ENCODE data around the gene CLMN. TPM values are rescaled to one million over a fixed set of nuclear protein-coding genes. Genes with fewer than 3 reads are reported as not detected.
A peak's percentile ranks its signal among the peaks of the same experiment; 100 is the strongest.
"Not testable (repeated sequence)": the region's sequence is repeated elsewhere in the genome, so short reads cannot be mapped to it uniquely, and the experiment has no call there.

Gene CLMN
- total and polyA plus RNA-seq, 8 donors, result 17.4 to 78.1 (median 59.8) TPM

DNA sequence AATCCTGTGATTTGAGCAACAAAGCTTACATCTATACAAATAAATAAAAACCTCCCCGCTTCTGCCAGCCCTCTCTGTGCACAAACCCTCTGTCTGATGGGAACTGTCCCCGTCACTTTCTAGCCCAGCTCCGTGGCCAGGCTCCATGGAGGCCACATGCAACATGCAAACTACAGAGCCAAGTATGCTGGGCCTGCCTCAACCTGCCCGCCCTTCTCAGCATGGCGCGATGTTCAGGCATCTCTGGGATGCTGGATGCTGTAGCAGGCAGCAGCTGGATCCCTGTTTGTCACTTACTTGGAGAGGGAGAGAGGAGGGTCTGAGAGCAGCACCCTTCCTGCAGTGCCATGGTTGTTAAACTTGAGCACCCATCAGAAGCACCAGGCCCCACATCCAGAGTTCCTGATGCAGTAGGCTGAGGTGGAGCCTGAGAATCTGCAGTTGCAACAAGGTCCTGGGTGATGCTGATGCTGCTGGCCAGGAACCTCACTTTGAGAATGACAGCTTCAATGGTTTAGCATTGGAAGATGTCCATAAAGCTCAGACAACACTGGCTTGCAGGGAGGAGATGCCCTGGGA lies 32.4 kb downstream of the CLMN start:
- Histone ChIP-seq H3K4me1 (peaks cover 18 to 20% (median 19%) of the 10 kb centered on the region in 3 donors), H3K4me3 (no peak overlapping the region), H3K27ac (no peak overlapping the region), H3K27me3 (no peaks in the 10 kb centered on the region), H3K36me3 (no peaks in the 10 kb centered on the region), H3K9me3 (no peaks in the 10 kb centered on the region)
- DNase-seq, result no peak
- 95 to 97% methylated on average over 6 of the region's 6 CpGs for WGBS, 2 donors
- ATAC-seq, result no peak
- TF ChIP-seq, protein P1, sequence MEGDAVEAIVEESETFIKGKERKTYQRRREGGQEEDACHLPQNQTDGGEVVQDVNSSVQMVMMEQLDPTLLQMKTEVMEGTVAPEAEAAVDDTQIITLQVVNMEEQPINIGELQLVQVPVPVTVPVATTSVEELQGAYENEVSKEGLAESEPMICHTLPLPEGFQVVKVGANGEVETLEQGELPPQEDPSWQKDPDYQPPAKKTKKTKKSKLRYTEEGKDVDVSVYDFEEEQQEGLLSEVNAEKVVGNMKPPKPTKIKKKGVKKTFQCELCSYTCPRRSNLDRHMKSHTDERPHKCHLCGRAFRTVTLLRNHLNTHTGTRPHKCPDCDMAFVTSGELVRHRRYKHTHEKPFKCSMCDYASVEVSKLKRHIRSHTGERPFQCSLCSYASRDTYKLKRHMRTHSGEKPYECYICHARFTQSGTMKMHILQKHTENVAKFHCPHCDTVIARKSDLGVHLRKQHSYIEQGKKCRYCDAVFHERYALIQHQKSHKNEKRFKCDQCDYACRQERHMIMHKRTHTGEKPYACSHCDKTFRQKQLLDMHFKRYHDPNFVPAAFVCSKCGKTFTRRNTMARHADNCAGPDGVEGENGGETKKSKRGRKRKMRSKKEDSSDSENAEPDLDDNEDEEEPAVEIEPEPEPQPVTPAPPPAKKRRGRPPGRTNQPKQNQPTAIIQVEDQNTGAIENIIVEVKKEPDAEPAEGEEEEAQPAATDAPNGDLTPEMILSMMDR (IDR thresholded peaks at IDR 0.05), result no peak
- intact Hi-C loops (cut with DNase I), result no loop called here
- no peak for FAIRE-seq

DNA sequence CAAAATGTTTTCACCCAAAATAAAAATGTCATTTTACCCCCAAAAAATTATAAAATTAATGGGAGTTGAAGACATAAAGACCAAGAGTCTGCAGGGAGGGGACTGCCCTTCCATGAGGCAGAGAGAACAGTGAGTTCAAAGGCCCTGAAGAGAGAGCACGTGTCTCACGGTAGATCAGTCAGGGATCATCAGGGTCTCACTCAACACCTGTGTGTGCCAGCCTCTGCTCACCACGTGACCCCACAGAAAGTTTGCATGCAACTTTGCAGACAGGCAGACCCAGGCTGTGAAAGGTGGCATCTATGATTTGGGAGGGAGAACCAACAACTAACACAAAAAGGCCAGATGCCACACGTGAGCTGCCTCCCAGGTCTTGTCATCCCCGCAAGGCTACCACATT lies 33.1 kb downstream of the CLMN start:
- no peak overlapping the region for H3K27ac ChIP-seq
- WGBS, 2 donors, result 82 to 87% methylated on average over 5 of the region's 5 CpGs
- intact Hi-C loops (cut with DNase I), result no loop called here
- no peaks in the 10 kb centered on the region for H3K36me3 ChIP-seq
- H3K27me3 ChIP-seq, result no peaks in the 10 kb centered on the region
- peaks cover 15 to 19% (median 17%) of the 10 kb centered on the region in 3 donors for H3K4me1 ChIP-seq
- no peak overlapping the region for H3K4me3 ChIP-seq
- no peak for DNase-seq
- no peak for ATAC-seq
- no peak for FAIRE-seq
- no peaks in the 10 kb centered on the region for H3K9me3 ChIP-seq
- TF ChIP-seq, protein P1 (IDR thresholded peaks at IDR 0.05), result no peak

DNA sequence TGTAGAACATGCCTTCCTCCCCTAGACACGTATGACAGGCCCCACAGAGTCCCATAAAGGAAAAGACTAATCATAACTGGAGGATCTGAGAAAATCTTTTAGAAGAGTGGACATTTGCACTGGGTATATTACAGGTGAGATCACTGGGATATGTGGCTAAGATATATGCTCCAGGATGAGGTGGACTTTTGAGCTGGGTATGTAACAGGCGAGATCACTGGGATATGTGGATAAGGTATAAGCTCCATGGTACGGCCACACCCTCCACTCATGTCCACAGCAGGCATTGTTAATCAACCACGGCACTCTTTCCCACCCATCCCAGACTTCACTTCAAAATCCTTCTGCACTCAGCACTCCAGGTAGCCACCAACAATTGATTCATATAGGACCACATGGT lies 34.1 kb downstream of the CLMN start:
- Histone ChIP-seq H3K27me3 (no peaks in the 10 kb centered on the region), H3K36me3 (no peaks in the 10 kb centered on the region), H3K4me1 (peaks cover 11 to 24% (median 21%) of the 10 kb centered on the region in 3 donors), H3K9me3 (no peaks in the 10 kb centered on the region), H3K4me3 (no peak overlapping the region), H3K27ac (no peak overlapping the region)
- ATAC-seq, result no peak
- TF ChIP-seq, protein P1 (IDR thresholded peaks at IDR 0.05), result no peak
- intact Hi-C loops (cut with DNase I), result no loop called here
- no peak for FAIRE-seq
- DNase-seq, result no peak
- WGBS, 2 donors, result 70 to 72% methylated on average over 4 of the region's 4 CpGs

DNA sequence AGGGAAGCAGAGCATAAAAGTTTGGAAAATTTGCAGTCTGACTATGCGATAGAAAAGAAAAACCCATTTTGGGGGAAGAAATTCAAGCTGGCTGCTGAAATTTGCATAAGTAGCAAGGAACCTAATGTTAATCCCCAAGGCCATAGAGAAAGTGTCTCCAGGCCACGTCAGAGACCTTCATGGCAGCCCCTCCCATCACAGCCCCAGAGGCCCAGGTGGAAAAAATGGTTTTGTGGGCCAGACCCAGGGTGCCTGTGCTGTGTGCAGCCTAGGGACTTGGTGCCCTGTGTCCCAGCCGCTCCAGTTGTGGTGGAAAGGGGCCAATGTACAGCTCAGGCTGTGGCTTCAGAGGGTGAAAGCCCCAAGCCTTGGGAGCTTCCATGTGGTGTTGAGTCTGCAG lies 35.9 kb downstream of the CLMN start:
- H3K36me3 ChIP-seq; FAIRE-seq; H3K9me3 ChIP-seq; H3K27me3 ChIP-seq; intact Hi-C loops (cut with DNase I); DNase-seq; ATAC-seq; H3K4me3 ChIP-seq; H3K27ac ChIP-seq: not testable (repeated sequence)
- peaks cover 7 to 29% (median 26%) of the 10 kb centered on the region in 3 donors for H3K4me1 ChIP-seq
- WGBS, 2 donors, result 83 to 87% methylated on average over 3 of the region's 3 CpGs

DNA sequence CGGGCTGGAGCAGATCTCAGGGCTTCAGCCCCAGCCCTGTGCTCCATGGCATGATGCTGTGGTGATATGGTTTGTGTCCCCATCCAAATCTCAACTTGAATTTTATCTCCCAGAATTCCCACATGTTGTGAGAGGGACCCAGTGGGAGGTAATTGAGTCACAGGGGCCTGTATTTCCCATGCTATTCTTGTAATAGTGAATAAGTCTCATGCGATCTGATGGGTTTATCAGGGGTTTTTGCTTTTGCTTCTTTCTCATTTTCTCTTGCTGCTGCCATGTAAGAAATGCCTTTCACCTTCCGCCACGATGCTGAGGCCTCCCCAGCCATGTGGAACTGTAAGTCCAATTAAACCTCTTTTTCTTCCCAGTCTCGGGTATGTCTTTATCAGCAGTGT lies 36.7 kb downstream of the CLMN start:
- intact Hi-C loops (cut with DNase I); FAIRE-seq; DNase-seq; H3K36me3 ChIP-seq; H3K4me3 ChIP-seq; H3K9me3 ChIP-seq; H3K27me3 ChIP-seq; ATAC-seq; H3K27ac ChIP-seq: not testable (repeated sequence)
- peaks cover 7 to 29% (median 26%) of the 10 kb centered on the region in 3 donors for H3K4me1 ChIP-seq
- 75 to 82% methylated on average over 5 of the region's 5 CpGs for WGBS, 2 donors

DNA sequence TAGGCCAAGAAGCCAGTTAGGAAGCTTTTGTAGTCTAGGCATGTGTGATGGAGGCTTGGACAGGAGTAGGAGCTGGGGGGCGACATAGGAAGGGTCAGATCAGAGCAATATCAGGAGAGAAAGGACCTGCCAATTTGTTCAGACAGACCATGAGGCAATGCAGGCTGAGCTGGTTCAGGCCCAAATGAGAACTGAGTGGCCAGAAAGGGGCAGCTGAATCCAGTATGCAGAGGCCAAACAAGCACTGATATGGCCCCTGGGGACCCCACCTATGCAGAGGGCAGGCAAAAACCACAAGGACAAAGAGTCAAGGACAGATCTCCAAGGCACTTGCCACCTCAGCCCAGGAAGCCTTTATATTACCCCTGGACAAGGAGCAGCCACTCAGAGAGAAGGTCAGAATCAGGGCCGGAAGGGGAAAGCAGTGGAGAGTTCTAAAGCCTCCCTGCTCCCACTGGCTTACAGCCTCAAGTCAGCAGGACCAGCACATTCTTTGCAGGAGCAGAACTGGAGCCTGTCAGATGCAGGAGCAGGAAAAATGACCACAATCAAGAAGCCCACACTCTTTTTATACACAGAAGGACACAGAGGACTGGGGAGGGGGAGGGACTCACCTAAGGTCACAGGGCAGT lies 37.2 kb downstream of the CLMN start:
- FAIRE-seq (no peak), ATAC-seq (peak in 3 of 4 donors; percentile 35 to 53 (median 52)), DNase-seq (no peak)
- Histone ChIP-seq H3K36me3 (no peaks in the 10 kb centered on the region), H3K9me3 (no peaks in the 10 kb centered on the region), H3K27me3 (no peaks in the 10 kb centered on the region), H3K27ac (no peak overlapping the region), H3K4me1 (peaks cover 7 to 29% (median 26%) of the 10 kb centered on the region in 3 donors), H3K4me3 (no peak overlapping the region)
- intact Hi-C loops (cut with DNase I), result no loop called here
- 45 to 54% methylated on average over 2 of the region's 2 CpGs for WGBS, 2 donors
- TF ChIP-seq, protein P1 (IDR thresholded peaks at IDR 0.05), result no peak
